ENCODE results near the gene ZNF48.

ZNF48 gene

GRCh38 chr16:30416624-30417528 is 21.7 kb downstream of the ZNF48 start:
- no peaks in the 10 kb centered on the region for H3K9me3 ChIP-seq (replicated peaks; ENCODE audit: insufficient read depth, low read length)
- H3K27ac ChIP-seq (ENCODE audit: low read length): no peak overlapping the region
- TF ChIP-seq EZH2phosphoT487 (IDR thresholded peaks at IDR 0.05; ENCODE audit: low read length): no peak
- no peak for TF ChIP-seq CTCF (IDR thresholded peaks at IDR 0.05; ENCODE audit: low read length)
- TF ChIP-seq EZH2 (optimal IDR thresholded peaks at IDR 0.05; ENCODE audit: low read depth, low read length): no peak
- 0 out of 2 replicates have a peak, but pooled peaks cover 5% of the 10 kb centered on the region for H3K79me2 ChIP-seq (ENCODE audit: low read length)
- peak overlapping the region; percentile 69; the same call in 1 of the 2 replicates for H3K4me3 ChIP-seq (ENCODE audit: low read length)
- peaks cover 26% of the 10 kb centered on the region for H3K4me1 ChIP-seq (ENCODE audit: low read length)
- no peak overlapping the region for H2AFZ ChIP-seq (ENCODE audit: low read length)
- H3K9ac ChIP-seq (ENCODE audit: low read length): no peak overlapping the region
- H3K9me2 ChIP-seq (replicated peaks; ENCODE audit: insufficient read depth, low read length): no peaks in the 10 kb centered on the region
- 0 out of 2 replicates have a peak, but pooled peaks cover 4% of the 10 kb centered on the region for H3K36me3 ChIP-seq (replicated peaks; ENCODE audit: insufficient read depth, low read length)
- DNase-seq: no peak
- peaks cover 33% of the 10 kb centered on the region for H3F3A ChIP-seq (ENCODE audit: insufficient read depth, low read length)
- peak overlapping the region; percentile 99; the same call in 1 of the 2 replicates for H3K4me2 ChIP-seq (ENCODE audit: low read depth, low read length)
- no peaks in the 10 kb centered on the region for H3K27me3 ChIP-seq (replicated peaks; ENCODE audit: insufficient read depth, low read length)
- no peaks in the 10 kb centered on the region for H4K20me1 ChIP-seq (ENCODE audit: insufficient read depth, low read length)

- Histone ChIP-seq H2AFZ (ENCODE audit: low read length) (peak overlapping the region; percentile 80), H3K27me3 (replicated peaks; ENCODE audit: insufficient read depth, low read length) (no peaks in the 10 kb centered on the region), H3F3A (ENCODE audit: insufficient read depth, low read length) (peaks cover 33% of the 10 kb centered on the region), H3K4me3 (ENCODE audit: low read length) (peak overlapping the region; percentile 69), H4K20me1 (ENCODE audit: insufficient read depth, low read length) (no peaks in the 10 kb centered on the region), H3K9ac (ENCODE audit: low read length) (peak overlapping the region; percentile 62), H3K9me3 (replicated peaks; ENCODE audit: insufficient read depth, low read length) (no peaks in the 10 kb centered on the region), H3K79me2 (ENCODE audit: low read length) (0 out of 2 replicates have a peak, but pooled peaks cover 2% of the 10 kb centered on the region), H3K9me2 (replicated peaks; ENCODE audit: insufficient read depth, low read length) (no peaks in the 10 kb centered on the region), H3K36me3 (replicated peaks; ENCODE audit: insufficient read depth, low read length) (0 out of 2 replicates have a peak, but pooled peaks cover 4% of the 10 kb centered on the region), H3K27ac (ENCODE audit: low read length) (peak overlapping the region; percentile 58), H3K4me1 (ENCODE audit: low read length) (peaks cover 26% of the 10 kb centered on the region), H3K4me2 (ENCODE audit: low read depth, low read length) (peak overlapping the region; percentile 99)
- peak; percentile 98 for DNase-seq
- no peak for TF ChIP-seq EZH2phosphoT487 (IDR thresholded peaks at IDR 0.05; ENCODE audit: low read length)
- TF ChIP-seq EZH2 (optimal IDR thresholded peaks at IDR 0.05; ENCODE audit: low read depth, low read length): no peak
- TF ChIP-seq CTCF (IDR thresholded peaks at IDR 0.05; ENCODE audit: low read length): peak; percentile 30
Observed at GRCh38 chr16:30417529-30418349, 22.5 kb downstream of the ZNF48 start.

GRCh38 chr16:30418350-30419181 is 23.3 kb downstream of the ZNF48 start:
- Histone ChIP-seq H4K20me1 (ENCODE audit: insufficient read depth, low read length) (no peaks in the 10 kb centered on the region), H3K9me3 (replicated peaks; ENCODE audit: insufficient read depth, low read length) (no peaks in the 10 kb centered on the region), H3K36me3 (replicated peaks; ENCODE audit: insufficient read depth, low read length) (no peaks in the 10 kb centered on the region), H3K27ac (ENCODE audit: low read length) (peak overlapping the region; percentile 58; the same call in 1 of the 2 replicates), H3F3A (ENCODE audit: insufficient read depth, low read length) (peaks cover 33% of the 10 kb centered on the region), H3K4me3 (ENCODE audit: low read length) (peak overlapping the region; percentile 69), H3K4me2 (ENCODE audit: low read depth, low read length) (peak overlapping the region; percentile 99), H3K4me1 (ENCODE audit: low read length) (peaks cover 26% of the 10 kb centered on the region), H2AFZ (ENCODE audit: low read length) (peak overlapping the region; percentile 80), H3K9me2 (replicated peaks; ENCODE audit: insufficient read depth, low read length) (no peaks in the 10 kb centered on the region), H3K79me2 (ENCODE audit: low read length) (no peaks in the 10 kb centered on the region), H3K9ac (ENCODE audit: low read length) (peak overlapping the region; percentile 62), H3K27me3 (replicated peaks; ENCODE audit: insufficient read depth, low read length) (no peaks in the 10 kb centered on the region)
- TF ChIP-seq EZH2 (optimal IDR thresholded peaks at IDR 0.05; ENCODE audit: low read depth, low read length): no peak
- no peak; the same call in 1 of the 2 replicates for TF ChIP-seq CTCF (IDR thresholded peaks at IDR 0.05; ENCODE audit: low read length)
- TF ChIP-seq EZH2phosphoT487 (IDR thresholded peaks at IDR 0.05; ENCODE audit: low read length): no peak
- no peak for DNase-seq
